Duodenal mucosa (tissue), 2 donors: Measurements from ENCODE around the gene GSX2.
"Not testable (repeated sequence)": the region's sequence is repeated elsewhere in the genome, so short reads cannot be mapped to it uniquely, and the experiment has no call there.

Experiments used
- H3K27ac ChIP-seq: one replicate; pipeline ENCODE4 v1.7.0; 2013; ENCODE audit warnings: low read depth, low read length
- H3K27me3 ChIP-seq, 2 donors: one replicate each; pipeline ENCODE4 v1.7.0; 2013; ENCODE audit warnings: low read length in 2 of 2, control low read depth in 1 of 2; ENCODE audit not compliant: insufficient read depth in 2 of 2, control insufficient read depth in 1 of 2
- H3K36me3 ChIP-seq, 2 donors: one replicate each; pipeline ENCODE4 v1.7.0; 2013; ENCODE audit warnings: low read length in 2 of 2, control low read depth in 1 of 2; ENCODE audit not compliant: insufficient read depth in 2 of 2, control insufficient read depth in 1 of 2
- H3K4me1 ChIP-seq, 2 donors: one replicate each; pipeline ENCODE4 v1.7.0; 2013; ENCODE audit warnings: low read length in 2 of 2, control low read depth in 1 of 2; ENCODE audit not compliant: insufficient read depth in 2 of 2, control insufficient read depth in 1 of 2
- H3K4me3 ChIP-seq, 2 donors: one replicate each; pipeline ENCODE4 v1.7.0; 2013; ENCODE audit warnings: low read length in 2 of 2, low read depth in 1 of 2
- H3K9ac ChIP-seq, 2 donors: one replicate each; pipeline ENCODE4 v1.7.0; 2013; ENCODE audit warnings: low read length in 2 of 2, low read depth in 1 of 2
- H3K9me3 ChIP-seq, 2 donors: one replicate each; pipeline ENCODE4 v1.7.0; 2013; ENCODE audit warnings: low read length in 2 of 2, control low read depth in 1 of 2; ENCODE audit not compliant: control insufficient read depth in 1 of 2

GSX2 gene

GRCh38 chr4:54118850-54119589, 19.1 kb downstream of the GSX2 start:
- H3K27me3 ChIP-seq: no peaks in the 10 kb centered on the region
- no peaks in the 10 kb centered on the region for H3K36me3 ChIP-seq
- H3K27ac ChIP-seq: no peak overlapping the region
- H3K9ac ChIP-seq: no peak overlapping the region
- no peaks in the 10 kb centered on the region for H3K9me3 ChIP-seq
- H3K4me3 ChIP-seq: no peak overlapping the region
- no peaks in the 10 kb centered on the region for H3K4me1 ChIP-seq

GRCh38 chr4:54120518-54120917, 20.6 kb downstream of the GSX2 start:
- no peaks in the 10 kb centered on the region for H3K4me1 ChIP-seq
- H3K9me3 ChIP-seq: no peaks in the 10 kb centered on the region
- H3K27me3 ChIP-seq: no peaks in the 10 kb centered on the region
- no peak overlapping the region for H3K4me3 ChIP-seq
- no peak overlapping the region for H3K27ac ChIP-seq
- H3K9ac ChIP-seq: no peak overlapping the region
- H3K36me3 ChIP-seq: no peaks in the 10 kb centered on the region

- no peaks in the 10 kb centered on the region for H3K36me3 ChIP-seq
- H3K4me1 ChIP-seq: no peaks in the 10 kb centered on the region
- H3K4me3 ChIP-seq: no peak overlapping the region
- H3K27me3 ChIP-seq: no peaks in the 10 kb centered on the region
- no peak overlapping the region for H3K27ac ChIP-seq
- H3K9ac ChIP-seq: no peak overlapping the region
- no peaks in the 10 kb centered on the region for H3K9me3 ChIP-seq
Observed at GRCh38 chr4:54127660-54128059, 27.7 kb downstream of the GSX2 start.

GRCh38 chr4:54128694-54129093, 28.7 kb downstream of the GSX2 start:
- H3K9me3 ChIP-seq, H3K27me3 ChIP-seq, H3K36me3 ChIP-seq, H3K27ac ChIP-seq, H3K9ac ChIP-seq, H3K4me3 ChIP-seq, H3K4me1 ChIP-seq: not testable (repeated sequence)

GRCh38 chr4:54139332-54139731, 39.4 kb downstream of the GSX2 start:
- H3K9ac ChIP-seq: no peak overlapping the region
- no peaks in the 10 kb centered on the region for H3K9me3 ChIP-seq
- no peaks in the 10 kb centered on the region for H3K27me3 ChIP-seq
- no peak overlapping the region for H3K27ac ChIP-seq
- H3K4me3 ChIP-seq: no peak overlapping the region
- H3K36me3 ChIP-seq: no peaks in the 10 kb centered on the region
- no peaks in the 10 kb centered on the region for H3K4me1 ChIP-seq

- no peak overlapping the region for H3K4me3 ChIP-seq
- no peaks in the 10 kb centered on the region for H3K27me3 ChIP-seq
- H3K4me1 ChIP-seq: no peaks in the 10 kb centered on the region
- H3K9ac ChIP-seq: no peak overlapping the region
- H3K9me3 ChIP-seq: no peaks in the 10 kb centered on the region
- H3K36me3 ChIP-seq: no peaks in the 10 kb centered on the region
- no peak overlapping the region for H3K27ac ChIP-seq
Observed at GRCh38 chr4:54140287-54140686, 40.3 kb downstream of the GSX2 start.

- no peaks in the 10 kb centered on the region for H3K4me1 ChIP-seq
- no peak overlapping the region for H3K27ac ChIP-seq
- H3K9me3 ChIP-seq: peaks cover 0 to 1% of the 10 kb centered on the region in 2 donors
- H3K4me3 ChIP-seq: no peak overlapping the region
- no peaks in the 10 kb centered on the region for H3K36me3 ChIP-seq
- no peak overlapping the region for H3K9ac ChIP-seq
- no peaks in the 10 kb centered on the region for H3K27me3 ChIP-seq
Observed at GRCh38 chr4:54144199-54144598, 44.2 kb downstream of the GSX2 start.

- H3K9ac ChIP-seq: no peak overlapping the region
- H3K36me3 ChIP-seq: no peaks in the 10 kb centered on the region
- H3K27ac ChIP-seq: no peak overlapping the region
- H3K4me1 ChIP-seq: no peaks in the 10 kb centered on the region
- H3K27me3 ChIP-seq: peaks cover 0 to 3% of the 10 kb centered on the region in 2 donors
- peaks cover 0 to 1% of the 10 kb centered on the region in 2 donors for H3K9me3 ChIP-seq
- no peak overlapping the region for H3K4me3 ChIP-seq
Observed at GRCh38 chr4:54144661-54145171, 44.8 kb downstream of the GSX2 start.

- Histone ChIP-seq H3K27ac (no peak overlapping the region), H3K36me3 (no peaks in the 10 kb centered on the region), H3K9me3 (peaks cover 0 to 1% of the 10 kb centered on the region in 2 donors), H3K27me3 (peaks cover 0 to 3% of the 10 kb centered on the region in 2 donors), H3K4me3 (no peak overlapping the region), H3K9ac (no peak overlapping the region), H3K4me1 (no peaks in the 10 kb centered on the region)
Observed at GRCh38 chr4:54146139-54146538, 46.2 kb downstream of the GSX2 start.

- H3K27ac ChIP-seq: no peak overlapping the region
- H3K36me3 ChIP-seq: no peaks in the 10 kb centered on the region
- H3K4me1 ChIP-seq: no peaks in the 10 kb centered on the region
- H3K9me3 ChIP-seq: peaks cover 0 to 1% of the 10 kb centered on the region in 2 donors
- H3K9ac ChIP-seq: no peak overlapping the region
- H3K4me3 ChIP-seq: no peak overlapping the region
- peaks cover 0 to 3% of the 10 kb centered on the region in 2 donors for H3K27me3 ChIP-seq
Observed at GRCh38 chr4:54149323-54149722, 49.4 kb downstream of the GSX2 start.
